ENCODE results near the gene GRK4.
"Not testable (repeated sequence)": the region's sequence is repeated elsewhere in the genome, so short reads cannot be mapped to it uniquely, and the experiment has no call there.

GRK4 gene

DNA sequence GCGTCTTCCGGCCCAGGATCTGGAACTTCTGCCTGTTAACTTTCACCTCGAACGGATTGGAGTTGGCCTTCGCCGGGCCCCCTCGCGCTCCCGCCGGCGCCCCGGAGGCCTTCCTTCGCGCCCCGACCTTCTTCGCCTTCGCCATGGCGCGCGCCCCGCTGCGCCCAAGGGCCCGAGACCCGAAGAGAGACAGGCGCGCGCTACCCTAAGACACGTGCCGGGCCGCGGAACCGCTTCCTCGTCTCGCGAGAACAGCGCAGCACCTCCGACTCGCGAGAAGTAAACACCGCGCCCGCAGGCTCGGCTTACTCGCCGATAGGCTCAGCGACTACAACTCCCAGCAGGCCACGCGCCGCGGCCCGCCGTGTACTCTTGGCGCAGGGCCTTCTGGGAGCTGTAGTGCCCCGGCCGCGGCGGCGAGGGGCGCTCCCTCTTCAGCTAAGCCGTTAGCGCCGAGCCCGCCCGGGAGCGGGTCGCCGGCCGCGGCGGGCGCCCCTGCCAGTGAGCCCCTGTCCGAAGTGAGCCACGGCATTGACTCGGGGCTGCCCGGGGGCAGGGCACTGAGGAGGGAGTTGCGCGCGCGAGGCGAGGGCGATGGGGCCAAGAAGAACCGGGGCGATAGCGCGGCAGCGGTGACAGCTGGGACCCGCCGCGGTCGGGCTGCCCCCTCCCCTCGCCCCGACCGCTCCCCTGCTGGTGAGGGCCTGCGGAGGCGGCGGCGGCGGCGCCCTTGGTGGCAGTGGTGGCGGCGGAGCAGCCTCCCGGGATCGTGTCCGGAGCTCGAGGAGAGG lies at the start of gene GRK4, which contains the start of gene NOP14:
Gene GRK4 (plus strand): TSS at position 397 of the 791 bp plus-strand sequence. CDS start 500 bp downstream, outside the sequence.
Gene NOP14 (minus strand): TSS at position 232 of the 791 bp plus-strand sequence. CDS start 87 bp downstream, at position 145.
- no peaks in the 10 kb centered on the region for H3K9me3 ChIP-seq (ENCODE audit: low read length)
- no peaks in the 10 kb centered on the region for H3K36me3 ChIP-seq (ENCODE audit: insufficient read depth, low read length)
- peak within 1 kb of the TSS; percentile 92 for H3K4me3 ChIP-seq (ENCODE audit: low read length)
- H3K4me1 ChIP-seq (ENCODE audit: insufficient read depth, low read length), result peaks cover 25% of the 10 kb centered on the region
- peak within 1 kb of the TSS; percentile 82 for H2AFZ ChIP-seq (ENCODE audit: low read depth, low read length)
- H3K27me3 ChIP-seq (ENCODE audit: insufficient read depth, low read length), result no peaks in the 10 kb centered on the region

GRCh38 chr4:2914256-2915126 lies 48.9 kb upstream of the GRK4 start:
- H2AFZ ChIP-seq (ENCODE audit: low read depth, low read length), result no peak overlapping the region
- H3K9me3 ChIP-seq (ENCODE audit: low read length), result peaks cover 4% of the 10 kb centered on the region
- peaks cover 52% of the 10 kb centered on the region for H3K36me3 ChIP-seq (ENCODE audit: insufficient read depth, low read length)
- no peaks in the 10 kb centered on the region for H3K4me1 ChIP-seq (ENCODE audit: insufficient read depth, low read length)
- H3K27me3 ChIP-seq (ENCODE audit: insufficient read depth, low read length), result no peaks in the 10 kb centered on the region
- H3K4me3 ChIP-seq (ENCODE audit: low read length), result no peak overlapping the region

GRCh38 chr4:2915789-2916188 lies 47.6 kb upstream of the GRK4 start:
- no peaks in the 10 kb centered on the region for H3K27me3 ChIP-seq (ENCODE audit: insufficient read depth, low read length)
- H3K4me3 ChIP-seq (ENCODE audit: low read length), result no peak overlapping the region
- no peaks in the 10 kb centered on the region for H3K4me1 ChIP-seq (ENCODE audit: insufficient read depth, low read length)
- H3K9me3 ChIP-seq (ENCODE audit: low read length), result peaks cover 4% of the 10 kb centered on the region
- peaks cover 42% of the 10 kb centered on the region for H3K36me3 ChIP-seq (ENCODE audit: insufficient read depth, low read length)
- H2AFZ ChIP-seq (ENCODE audit: low read depth, low read length), result no peak overlapping the region

GRCh38 chr4:2916696-2917095 lies 46.7 kb upstream of the GRK4 start:
- H3K4me3 ChIP-seq (ENCODE audit: low read length); H3K4me1 ChIP-seq (ENCODE audit: insufficient read depth, low read length); H2AFZ ChIP-seq (ENCODE audit: low read depth, low read length); H3K9me3 ChIP-seq (ENCODE audit: low read length); H3K27me3 ChIP-seq (ENCODE audit: insufficient read depth, low read length): not testable (repeated sequence)
- H3K36me3 ChIP-seq (ENCODE audit: insufficient read depth, low read length), result peaks cover 35% of the 10 kb centered on the region

- H2AFZ ChIP-seq (ENCODE audit: low read depth, low read length); H3K4me3 ChIP-seq (ENCODE audit: low read length); H3K27me3 ChIP-seq (ENCODE audit: insufficient read depth, low read length); H3K4me1 ChIP-seq (ENCODE audit: insufficient read depth, low read length); H3K9me3 ChIP-seq (ENCODE audit: low read length): not testable (repeated sequence)
- peaks cover 38% of the 10 kb centered on the region for H3K36me3 ChIP-seq (ENCODE audit: insufficient read depth, low read length)
Observed at GRCh38 chr4:2918300-2918699, 45.1 kb upstream of the GRK4 start.

GRCh38 chr4:2918714-2919113 lies 44.7 kb upstream of the GRK4 start:
- not testable (repeated sequence) for H3K9me3 ChIP-seq (ENCODE audit: low read length); H2AFZ ChIP-seq (ENCODE audit: low read depth, low read length); H3K4me3 ChIP-seq (ENCODE audit: low read length); H3K4me1 ChIP-seq (ENCODE audit: insufficient read depth, low read length); H3K27me3 ChIP-seq (ENCODE audit: insufficient read depth, low read length)
- H3K36me3 ChIP-seq (ENCODE audit: insufficient read depth, low read length), result peaks cover 37% of the 10 kb centered on the region

GRCh38 chr4:2922453-2923101 lies 40.8 kb upstream of the GRK4 start:
- H3K9me3 ChIP-seq (ENCODE audit: low read length); H3K27me3 ChIP-seq (ENCODE audit: insufficient read depth, low read length); H3K4me3 ChIP-seq (ENCODE audit: low read length); H3K4me1 ChIP-seq (ENCODE audit: insufficient read depth, low read length); H2AFZ ChIP-seq (ENCODE audit: low read depth, low read length): not testable (repeated sequence)
- H3K36me3 ChIP-seq (ENCODE audit: insufficient read depth, low read length), result peaks cover 46% of the 10 kb centered on the region

GRCh38 chr4:2923141-2923551 lies 40.2 kb upstream of the GRK4 start:
- peaks cover 2% of the 10 kb centered on the region for H3K4me1 ChIP-seq (ENCODE audit: insufficient read depth, low read length)
- H3K4me3 ChIP-seq (ENCODE audit: low read length), result no peak overlapping the region
- H3K36me3 ChIP-seq (ENCODE audit: insufficient read depth, low read length), result peaks cover 52% of the 10 kb centered on the region
- H2AFZ ChIP-seq (ENCODE audit: low read depth, low read length), result no peak overlapping the region
- no peaks in the 10 kb centered on the region for H3K27me3 ChIP-seq (ENCODE audit: insufficient read depth, low read length)
- no peaks in the 10 kb centered on the region for H3K9me3 ChIP-seq (ENCODE audit: low read length)

DNA sequence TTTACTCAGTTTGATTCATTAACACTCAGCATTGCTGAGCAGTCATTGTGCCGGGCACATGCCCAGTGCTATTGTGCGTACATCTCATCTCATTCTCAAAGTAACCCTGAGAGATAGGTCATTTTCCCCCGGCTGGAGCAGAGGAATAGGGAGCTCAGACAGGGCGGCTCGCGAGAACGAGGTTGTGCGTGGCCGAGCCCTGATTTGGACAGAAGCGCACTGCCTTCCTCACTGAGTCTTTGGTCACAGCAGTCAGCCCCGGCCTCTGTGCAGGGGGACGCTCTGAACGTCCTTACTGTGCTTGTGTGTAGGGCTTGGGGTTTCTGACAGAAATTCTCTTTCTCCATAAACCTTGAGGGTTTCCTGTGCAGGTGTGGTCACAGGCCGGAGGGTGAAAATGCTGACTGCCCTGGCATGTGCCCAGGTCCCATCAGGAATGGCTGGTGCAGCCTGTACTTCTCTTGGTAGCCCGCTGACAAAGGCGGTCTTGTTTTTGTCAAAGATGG lies 39.6 kb upstream of the GRK4 start:
- H2AFZ ChIP-seq (ENCODE audit: low read depth, low read length), result no peak overlapping the region
- no peak overlapping the region for H3K4me3 ChIP-seq (ENCODE audit: low read length)
- H3K27me3 ChIP-seq (ENCODE audit: insufficient read depth, low read length), result no peaks in the 10 kb centered on the region
- peaks cover 57% of the 10 kb centered on the region for H3K36me3 ChIP-seq (ENCODE audit: insufficient read depth, low read length)
- no peaks in the 10 kb centered on the region for H3K9me3 ChIP-seq (ENCODE audit: low read length)
- peaks cover 2% of the 10 kb centered on the region for H3K4me1 ChIP-seq (ENCODE audit: insufficient read depth, low read length)

GRCh38 chr4:2924286-2924685 lies 39.1 kb upstream of the GRK4 start:
- Histone ChIP-seq H2AFZ (ENCODE audit: low read depth, low read length) (no peak overlapping the region), H3K36me3 (ENCODE audit: insufficient read depth, low read length) (peaks cover 62% of the 10 kb centered on the region), H3K4me3 (ENCODE audit: low read length) (no peak overlapping the region), H3K4me1 (ENCODE audit: insufficient read depth, low read length) (peaks cover 2% of the 10 kb centered on the region), H3K27me3 (ENCODE audit: insufficient read depth, low read length) (no peaks in the 10 kb centered on the region), H3K9me3 (ENCODE audit: low read length) (no peaks in the 10 kb centered on the region)

- no peak overlapping the region for H3K4me3 ChIP-seq (ENCODE audit: low read length)
- peaks cover 2% of the 10 kb centered on the region for H3K4me1 ChIP-seq (ENCODE audit: insufficient read depth, low read length)
- peaks cover 67% of the 10 kb centered on the region for H3K36me3 ChIP-seq (ENCODE audit: insufficient read depth, low read length)
- H3K9me3 ChIP-seq (ENCODE audit: low read length), result no peaks in the 10 kb centered on the region
- H3K27me3 ChIP-seq (ENCODE audit: insufficient read depth, low read length), result no peaks in the 10 kb centered on the region
- no peak overlapping the region for H2AFZ ChIP-seq (ENCODE audit: low read depth, low read length)
Observed at GRCh38 chr4:2924765-2925301, 38.5 kb upstream of the GRK4 start.

DNA sequence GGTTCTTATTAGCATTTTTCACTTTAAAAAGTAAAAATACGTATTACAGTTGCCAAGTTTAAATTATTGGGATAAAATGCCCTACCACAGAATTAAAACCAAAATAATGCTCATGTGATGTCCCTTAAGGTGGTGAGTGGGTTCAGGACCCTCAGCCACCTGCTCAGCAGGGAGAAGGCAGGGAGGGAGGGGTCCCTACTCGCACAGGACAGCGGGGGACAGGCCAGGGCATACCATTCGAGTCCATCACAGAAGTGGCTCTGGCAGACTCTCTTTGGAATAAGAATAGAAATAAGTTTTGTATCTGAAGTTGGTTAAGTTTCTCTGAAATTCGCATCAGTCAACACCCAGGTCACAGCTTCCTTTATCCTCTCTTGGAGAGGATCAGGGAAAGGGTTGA lies 37.9 kb upstream of the GRK4 start:
- no peaks in the 10 kb centered on the region for H3K27me3 ChIP-seq (ENCODE audit: insufficient read depth, low read length)
- H3K4me1 ChIP-seq (ENCODE audit: insufficient read depth, low read length), result peaks cover 2% of the 10 kb centered on the region
- H3K36me3 ChIP-seq (ENCODE audit: insufficient read depth, low read length), result peaks cover 71% of the 10 kb centered on the region
- no peak overlapping the region for H3K4me3 ChIP-seq (ENCODE audit: low read length)
- no peaks in the 10 kb centered on the region for H3K9me3 ChIP-seq (ENCODE audit: low read length)
- no peak overlapping the region for H2AFZ ChIP-seq (ENCODE audit: low read depth, low read length)
